HepG2 (cell line): ENCODE data around the gene BMPER. TPM values are rescaled to one million over a fixed set of nuclear protein-coding genes. Genes with fewer than 3 reads are reported as not detected.

Experiments
- ATAC-seq: fragments of 200-7000 bp; cut with Tn5 transposase; 3 replicates; pipeline ENCODE4 v1.9.1; 2020; ENCODE audit warnings: mild to moderate bottlenecking, moderate library complexity
- BruUV-seq: library from RNA; stranded (reverse); fragments of 400-500 nt; replicated peaks from 2 replicates; lab custom pipeline; 2021; lab: Mats Ljungman, UMichigan
- CTCF ChIA-PET: fragments of 300-600 bp; formaldehyde crosslinking; extraction: SDS; loops from one replicate; lab custom pipeline; 2021; ENCODE audit warnings: low total read pairs, inconsistent platforms, low intra/inter-chr PET ratio; lab: Yijun Ruan, JAX
- POLR2A ChIA-PET: fragments of 350-600 bp; sonication (Branson Sonifier 250); formaldehyde crosslinking; loops from one replicate; lab custom pipeline; 2020; ENCODE audit warnings: antibody characterized with exemption, inconsistent platforms; lab: Yijun Ruan, JAX
- DNase-seq: peaks from one replicate; pipeline ENCODE4 v3.0.0-alpha.2; 2015; ENCODE audit warnings: low spot score
- FAIRE-seq: peaks from 3 replicates; lab custom pipeline; 2011; peaks lifted over from hg19 to GRCh38; lab: Jason Lieb, UNC
- H2AFZ ChIP-seq: one replicate; pipeline ENCODE4 v1.6.1; 2011; ENCODE audit warnings: low read length, inconsistent platforms
- H3K27ac ChIP-seq: fragments of 300-600 bp; 3 replicates; pipeline ENCODE4 v1.8.0; 2011; ENCODE audit warnings: mixed run types, mild to moderate bottlenecking, mixed read lengths, low read length, inconsistent platforms; ENCODE audit not compliant: insufficient read depth; ENCODE audit errors: extremely low read length
- H3K27me3 ChIP-seq, 2 experiments: fragments of 200-600 bp in 1 of 2; 2 replicates in 1 of 2; 3 replicates in 1 of 2; pipeline versions ENCODE4 v1.6.0 to v1.8.0; 2011; ENCODE audit warnings: low read length in 2 of 2, mild to moderate bottlenecking in 2 of 2, moderate library complexity in 2 of 2, inconsistent platforms in 1 of 2; ENCODE audit not compliant: insufficient read depth in 2 of 2, control insufficient read depth in 1 of 2
- H3K36me3 ChIP-seq, 2 experiments: fragments of 200-600 bp in 1 of 2; replicated peaks in 1 of 2; 2 replicates in 1 of 2; 3 replicates in 1 of 2; pipeline versions ENCODE4 v1.5.1 to v1.8.0; 2011; ENCODE audit warnings: low read length in 2 of 2, inconsistent platforms in 1 of 2; ENCODE audit not compliant: insufficient read depth in 2 of 2, control insufficient read depth in 1 of 2
- H3K4me1 ChIP-seq: 2 replicates; pipeline ENCODE4 v1.5.1; 2012; ENCODE audit warnings: low read length, inconsistent platforms; ENCODE audit not compliant: insufficient read depth
- H3K4me2 ChIP-seq: 2 replicates; pipeline ENCODE4 v1.6.0; 2011; ENCODE audit warnings: low read depth, low read length, inconsistent platforms
- H3K4me3 ChIP-seq, 3 experiments: fragments of 200-600 bp in 1 of 3; sonication (generic), shearing (Covaris generic) in 1 of 3; replicated peaks in 1 of 3; 2 replicates each; pipeline ENCODE4 v1.5.1; 2011 to 2016; ENCODE audit warnings: low read length in 3 of 3, inconsistent platforms in 2 of 3, low read depth in 2 of 3, mild to moderate bottlenecking in 2 of 3, control low read depth in 1 of 3, mixed read lengths in 1 of 3; ENCODE audit not compliant: insufficient read depth in 1 of 3
- H3K79me2 ChIP-seq: one replicate; pipeline ENCODE4 v1.6.1; 2011; ENCODE audit warnings: low read length, inconsistent platforms; ENCODE audit not compliant: insufficient read depth
- H3K9ac ChIP-seq: 2 replicates; pipeline ENCODE4 v1.6.0; 2011; ENCODE audit warnings: mild to moderate bottlenecking, low read depth, low read length, inconsistent platforms; ENCODE audit not compliant: insufficient read depth
- H3K9me3 ChIP-seq: 2 replicates; pipeline ENCODE4 v1.5.1; 2012; ENCODE audit warnings: mild to moderate bottlenecking, low read length
- H4K20me1 ChIP-seq: 2 replicates; pipeline ENCODE4 v1.6.0; 2011; ENCODE audit warnings: inconsistent platforms, mild to moderate bottlenecking, low read length, moderate library complexity; ENCODE audit not compliant: insufficient read depth
- ATM ChIP-seq: fragments of 450-650 bp; IDR thresholded peaks from 2 replicates; pipeline ENCODE4 v1.7.1; 2017; ENCODE audit warnings: mild to moderate bottlenecking, borderline replicate concordance
- DMTF1 ChIP-seq: sonication (generic); formaldehyde crosslinking; IDR thresholded peaks from 2 replicates; pipeline ENCODE4 v1.4.0; 2020; ENCODE audit warnings: mild to moderate bottlenecking, missing genetic modification reagents
- EHMT2 ChIP-seq: fragments of 200-600 bp; sonication (generic); IDR thresholded peaks from 2 replicates; pipeline ENCODE4 v1.7.0; 2017; ENCODE audit warnings: antibody characterized with exemption, low read depth, low read length, borderline replicate concordance
- FOXC1 ChIP-seq: sonication (generic); formaldehyde crosslinking; IDR thresholded peaks from 2 replicates; pipeline ENCODE4 v1.8.0; 2022; ENCODE audit warnings: mild to moderate bottlenecking, missing genetic modification reagents, borderline replicate concordance
- HDAC2 ChIP-seq: sonication (generic); formaldehyde crosslinking; IDR thresholded peaks from 2 replicates; pipeline ENCODE4 v1.4.0; 2020; ENCODE audit warnings: missing genetic modification reagents
- HMG20A ChIP-seq: IDR thresholded peaks from 2 replicates; pipeline ENCODE4 v1.6.1; 2016; ENCODE audit warnings: borderline replicate concordance
- ZNF225 ChIP-seq: sonication (generic); formaldehyde crosslinking; IDR thresholded peaks from 2 replicates; pipeline ENCODE4 v1.4.0; 2020; ENCODE audit warnings: mild to moderate bottlenecking, missing genetic modification reagents
- ZNF256 ChIP-seq: sonication (generic); formaldehyde crosslinking; conservative IDR thresholded peaks from 2 replicates; pipeline ENCODE4 v1.4.0; 2020; ENCODE audit warnings: missing genetic modification reagents
- ZNF644 ChIP-seq: IDR thresholded peaks from 2 replicates; pipeline ENCODE4 v1.6.1; 2016; ENCODE audit warnings: low read depth
- WGBS: methylation state at CpG from one replicate; pipeline ENCODE4 v1.1.6; 2017; ENCODE audit warnings: low lambda C conversion rate; 5-methylcytosine and 5-hydroxymethylcytosine counted together
- in situ Hi-C: cut with HindIII; loops from 2 replicates; pipeline ENCODE4 v1.10.0; 2017; ENCODE audit warnings: low pct_unique_long_range_greater_than_20kb; ENCODE audit not compliant: extremely low pct_ligation_motif_present
- intact Hi-C: fragments of 100-400 bp; cut with micrococcal nuclease; formaldehyde crosslinking; loops from one replicate; pipeline ENCODE4 v1.10.0; 2022; ENCODE audit not compliant: unreplicated experiment
- polyA plus RNA-seq, 8 experiments: library from polyadenylated mRNA; depleted of rRNA in 3 of 8; stranded (reverse) in 7 of 8; unstranded in 1 of 8; fragments of >200 nt; fragmentation: Illumina TruSeq in 4 of 8; extraction: Trizol in 4 of 8; gene quantifications; 2 replicates each; pipeline versions ENCODE4 v1.2.1 to v1.2.3, GENCODE V29; 2011 to 2016; ENCODE audit warnings: low read depth in 4 of 8, missing spikeins in 1 of 8, mixed read lengths in 1 of 8; ENCODE audit not compliant: insufficient read depth in 1 of 8
- total RNA-seq, 5 experiments: library from RNA; depleted of rRNA; stranded (reverse); fragments of >200 nt; fragmentation: Illumina TruSeq; extraction: Trizol; gene quantifications; 2 replicates each; pipeline ENCODE4 v1.2.3, GENCODE V29; 2016; ENCODE audit warnings: low read depth in 1 of 5

The BMPER gene
- total and polyA plus RNA-seq, 2 of the 13 experiments (the other 11 are each of a cell fraction or from before 2014, with no cell fraction given), result not detected

GRCh38 chr7:33880787-33881186 is 24.6 kb upstream of the BMPER start:
- ATAC-seq (no peak), FAIRE-seq (no peak), DNase-seq (no peak)
- no peaks in the 10 kb centered on the region for H3K9me3 ChIP-seq
- H3K4me3 ChIP-seq, result no peak overlapping the region
- no peak for TF ChIP-seq ATM
- H4K20me1 ChIP-seq, result no peaks in the 10 kb centered on the region
- H2AFZ ChIP-seq, result no peak overlapping the region
- no peaks in the 10 kb centered on the region for H3K4me1 ChIP-seq
- CTCF ChIA-PET, result no interaction called here
- POLR2A ChIA-PET, result no interaction called here
- H3K36me3 ChIP-seq, result no peaks in the 10 kb centered on the region
- H3K9ac ChIP-seq, result no peak overlapping the region
- in situ Hi-C loops (no loop called here), intact Hi-C loops (no loop called here)
- no peak overlapping the region for H3K27ac ChIP-seq
- BruUV-seq, result no TSS peak
- H3K27me3 ChIP-seq, result no peaks in the 10 kb centered on the region
- H3K4me2 ChIP-seq, result no peak overlapping the region
- H3K79me2 ChIP-seq, result no peaks in the 10 kb centered on the region

- POLR2A ChIA-PET, result no interaction called here
- BruUV-seq, result no TSS peak
- ATAC-seq, result no peak
Observed at GRCh38 chr7:33881316-33881715, 24.0 kb upstream of the BMPER start.

More at GRCh38 chr7:33881316-33881715, 24.0 kb upstream of the BMPER start:
- TF ChIP-seq HMG20A (CRISPR knock-in tag) (no peak), EHMT2 (no peak), ZNF256 (CRISPR knock-in tag) (no peak), DMTF1 (CRISPR knock-in tag) (no peak), ZNF644 (CRISPR knock-in tag) (no peak), HDAC2 (CRISPR knock-in tag) (no peak), FOXC1 (CRISPR knock-in tag) (no peak), ZNF225 (CRISPR knock-in tag) (no peak)
- Histone ChIP-seq H3K4me1 (no peaks in the 10 kb centered on the region), H4K20me1 (no peaks in the 10 kb centered on the region), H3K36me3 (no peaks in the 10 kb centered on the region), H3K4me2 (no peak overlapping the region), H2AFZ (no peak overlapping the region), H3K79me2 (no peaks in the 10 kb centered on the region), H3K27ac (no peak overlapping the region), H3K9ac (no peak overlapping the region), H3K27me3 (no peaks in the 10 kb centered on the region), H3K9me3 (no peaks in the 10 kb centered on the region), H3K4me3 (no peak overlapping the region)
- CTCF ChIA-PET, result no interaction called here
- WGBS, result 45% methylated on average over 4 of the region's 4 CpGs
- FAIRE-seq (no peak), DNase-seq (no peak)
- in situ Hi-C loops (no loop called here), intact Hi-C loops (no loop called here)
